MM.1S (cell line): ENCODE data around the gene DNAH9.

ENCODE experiments used
- CTCF ChIP-seq: fragments of 300-600 bp; sonication (generic); IDR thresholded peaks from 2 replicates; pipeline ENCODE4 v1.5.1; 2016; ENCODE audit warnings: antibody characterized with exemption, low read length, mixed read lengths
- EZH2 ChIP-seq: fragments of 300-600 bp; sonication (generic); optimal IDR thresholded peaks from 2 replicates; pipeline ENCODE3; 2017; ENCODE audit warnings: low read depth, mild to moderate bottlenecking, antibody characterized with exemption, low read length, mixed read lengths

- TF ChIP-seq CTCF, result no peak
- TF ChIP-seq EZH2, result no peak
Observed at GRCh38 chr17:11553135-11553534, 45.1 kb upstream of the DNAH9 start.
